ENCODE results near the gene DIAPH2. TPM values are rescaled to one million over a fixed set of nuclear protein-coding genes. Genes with fewer than 3 reads are reported as not detected.

DIAPH2 gene
- total RNA-seq, 2 donors from 2014 or later = 19.1 to 31.9 TPM

- no peak for TF ChIP-seq CTCF (IDR thresholded peaks at IDR 0.05)
- Histone ChIP-seq H3K4me1 (no peaks in the 10 kb centered on the region), H3K9ac (ENCODE audit: low read depth in 2 of 2, low read length in 2 of 2) (no peak overlapping the region), H3K27ac (no peak overlapping the region), H3K36me3 (no peaks in the 10 kb centered on the region), H3K4me3 (no peak overlapping the region), H3K9me3 (no peaks in the 10 kb centered on the region), H3K27me3 (no peaks in the 10 kb centered on the region)
- intact Hi-C loops (cut with DNase I) = no loop called here
- no peak for DNase-seq
These were observed 819.8 kb downstream of the DIAPH2 start for GRCh38 chrX:97504431-97504830.

GRCh38 chrX:97517763-97518162 lies 833.1 kb downstream of the DIAPH2 start:
- intact Hi-C loops (cut with DNase I) = no loop called here
- Histone ChIP-seq H3K9me3 (no peaks in the 10 kb centered on the region), H3K4me3 (no peak overlapping the region), H3K36me3 (no peaks in the 10 kb centered on the region), H3K4me1 (no peaks in the 10 kb centered on the region), H3K27me3 (no peaks in the 10 kb centered on the region), H3K9ac (ENCODE audit: low read depth in 2 of 2, low read length in 2 of 2) (no peak overlapping the region), H3K27ac (no peak overlapping the region)
- no peak for DNase-seq
- no peak for TF ChIP-seq CTCF (IDR thresholded peaks at IDR 0.05)

- Histone ChIP-seq H3K27ac (no peak overlapping the region), H3K27me3 (no peaks in the 10 kb centered on the region), H3K9ac (ENCODE audit: low read depth in 2 of 2, low read length in 2 of 2) (no peak overlapping the region), H3K36me3 (no peaks in the 10 kb centered on the region), H3K4me3 (no peak overlapping the region), H3K4me1 (no peaks in the 10 kb centered on the region), H3K9me3 (no peaks in the 10 kb centered on the region)
- intact Hi-C loops (cut with DNase I) = no loop called here
- TF ChIP-seq CTCF (IDR thresholded peaks at IDR 0.05) = no peak
- no peak for DNase-seq
These were observed 837.7 kb downstream of the DIAPH2 start for GRCh38 chrX:97522307-97522706.

- Histone ChIP-seq H3K4me1 (no peaks in the 10 kb centered on the region), H3K27me3 (no peaks in the 10 kb centered on the region), H3K4me3 (no peak overlapping the region), H3K36me3 (no peaks in the 10 kb centered on the region), H3K9ac (ENCODE audit: low read depth in 2 of 2, low read length in 2 of 2) (no peak overlapping the region), H3K9me3 (no peaks in the 10 kb centered on the region), H3K27ac (no peak overlapping the region)
- no peak for DNase-seq
- no peak for TF ChIP-seq CTCF (IDR thresholded peaks at IDR 0.05)
- intact Hi-C loops (cut with DNase I) = no loop called here
These were observed 839.7 kb downstream of the DIAPH2 start for GRCh38 chrX:97524340-97524739.

- no peak for TF ChIP-seq CTCF (IDR thresholded peaks at IDR 0.05)
- no peaks in the 10 kb centered on the region for H3K4me1 ChIP-seq
- no peaks in the 10 kb centered on the region for H3K36me3 ChIP-seq
- no peaks in the 10 kb centered on the region for H3K9me3 ChIP-seq
- no peaks in the 10 kb centered on the region for H3K27me3 ChIP-seq
- H3K4me3 ChIP-seq = no peak overlapping the region
- no peak overlapping the region for H3K27ac ChIP-seq
- intact Hi-C loops (cut with DNase I) = no loop called here
- H3K9ac ChIP-seq (ENCODE audit: low read depth in 2 of 2, low read length in 2 of 2) = no peak overlapping the region
- no peak for DNase-seq
These were observed 840.4 kb downstream of the DIAPH2 start for GRCh38 chrX:97524997-97525396.

- intact Hi-C loops (cut with DNase I) = no loop called here
- no peaks in the 10 kb centered on the region for H3K36me3 ChIP-seq
- no peak for TF ChIP-seq CTCF (IDR thresholded peaks at IDR 0.05)
These were observed 841.3 kb downstream of the DIAPH2 start for GRCh38 chrX:97525981-97526380.

More at GRCh38 chrX:97525981-97526380, 841.3 kb downstream of the DIAPH2 start:
- Histone ChIP-seq H3K9ac (ENCODE audit: low read depth in 2 of 2, low read length in 2 of 2) (no peak overlapping the region), H3K4me3 (no peak overlapping the region), H3K9me3 (no peaks in the 10 kb centered on the region), H3K27ac (no peak overlapping the region), H3K27me3 (no peaks in the 10 kb centered on the region), H3K4me1 (no peaks in the 10 kb centered on the region)
- no peak for DNase-seq
